ENCODE measurements around the gene PGD. TPM values are rescaled to one million over a fixed set of nuclear protein-coding genes. Genes with fewer than 3 reads are reported as not detected.

PGD gene
- total RNA-seq, 1 experiment from 2014 or later = 291 TPM

- H3K56ac ChIP-seq (ENCODE audit: insufficient read length, low read depth, low read length) = no peak overlapping the region
- Mint-ChIP-seq H3K9me3 (no peaks in the 10 kb centered on the region), H3K36me3 (ENCODE audit: insufficient read depth in 1 of 3, low read depth in 3 of 3) (peaks cover 17 to 47% (median 34%) of the 10 kb centered on the region in 3 experiments; a peak in 6 of 7 replicates), H3K4me1 (no peaks in the 10 kb centered on the region), H3K4me3 (no peak overlapping the region), H3K27me3 (ENCODE audit: low read depth) (no peaks in the 10 kb centered on the region), H3K27ac (peak overlapping the region in 1 of 3 experiments; percentile 11; a peak in 1 of 7 replicates)
- H4K91ac ChIP-seq (ENCODE audit: insufficient read length, low read depth, low read length) = no peak overlapping the region
- no peaks in the 10 kb centered on the region for H3K79me1 ChIP-seq (ENCODE audit: insufficient read depth, low read depth, low read length, poor library complexity, severe bottlenecking)
- H2AFZ ChIP-seq (ENCODE audit: low read length) = no peak overlapping the region
- H2BK20ac ChIP-seq (ENCODE audit: low read depth, low read length, poor library complexity, severe bottlenecking) = no peak overlapping the region
- H3K9ac ChIP-seq (ENCODE audit: extremely low read depth, insufficient read length, low read length) = no peak overlapping the region
- no peak overlapping the region for H4K8ac ChIP-seq (replicated peaks; ENCODE audit: insufficient read length, low read depth, low read length)
- H3K4me2 ChIP-seq (ENCODE audit: insufficient read depth, insufficient read length, low read length) = no peak overlapping the region
- no peak overlapping the region for H2AK5ac ChIP-seq (ENCODE audit: insufficient read length, low read length)
- no CpG with 5 or more reads among the region's 1 CpG for WGBS (ENCODE audit: extremely low coverage, insufficient read length, low lambda C conversion rate)
- no peaks in the 10 kb centered on the region for H4K20me1 ChIP-seq (ENCODE audit: control insufficient read depth, insufficient read depth, insufficient read length)
- no peak for TF ChIP-seq CTCF (conservative IDR thresholded peaks at IDR 0.05)
- H2BK5ac ChIP-seq (ENCODE audit: insufficient read length, low read length) = no peak overlapping the region
- H3K27me3 ChIP-seq (ENCODE audit: insufficient read depth, low read length) = no peaks in the 10 kb centered on the region
- H3K23me2 ChIP-seq (ENCODE audit: insufficient read length, low read depth, low read length, poor library complexity, severe bottlenecking) = no peaks in the 10 kb centered on the region
- no peaks in the 10 kb centered on the region for H3K4me1 ChIP-seq (ENCODE audit: insufficient read depth, low read length)
- H3T11ph ChIP-seq (ENCODE audit: low read length) = no peak overlapping the region
- no peak for DNase-seq
- no peak overlapping the region for H2BK12ac ChIP-seq (ENCODE audit: insufficient read length, low read depth, low read length)
- no peak overlapping the region for H3K14ac ChIP-seq (ENCODE audit: insufficient read depth, low read length)
- H3K9me3 ChIP-seq (ENCODE audit: control insufficient read depth, low read depth, low read length) = no peaks in the 10 kb centered on the region
- no peak overlapping the region for H4K5ac ChIP-seq (ENCODE audit: insufficient read length, low read depth, low read length)
- H3K79me2 ChIP-seq (ENCODE audit: insufficient read depth, low read length) = no peaks in the 10 kb centered on the region
- H2BK15ac ChIP-seq (ENCODE audit: low read depth, low read length) = no peak overlapping the region
- no peak overlapping the region for H3K4ac ChIP-seq (ENCODE audit: low read depth, low read length)
- no peak overlapping the region for H3K23ac ChIP-seq (ENCODE audit: insufficient read length, low read depth, low read length)
- H3K18ac ChIP-seq (ENCODE audit: insufficient read length, low read depth, low read length) = no peak overlapping the region
- H3K27ac ChIP-seq (ENCODE audit: insufficient read length, low read depth, low read length) = no peak overlapping the region
- H2BK120ac ChIP-seq (ENCODE audit: low read depth, low read length, poor library complexity, severe bottlenecking) = no peak overlapping the region
Observed at GRCh38 chr1:10360045-10360444, 38.8 kb upstream of the PGD start.
